Nephron progenitor cell (in vitro differentiated cells): ENCODE measurements around the gene P2RX4.

Experiments
- DNase-seq: peaks from one replicate; pipeline ENCODE4 v3.0.0; 2021
- H3K27ac Mint-ChIP-seq: 2 replicates; pipeline ENCODE4 v1.8.0; 2021; ENCODE audit warnings: mild to moderate bottlenecking, moderate library complexity, mixed read lengths
- H3K27me3 Mint-ChIP-seq: 2 replicates; pipeline ENCODE4 v1.8.0; 2021; ENCODE audit warnings: mild to moderate bottlenecking, low read depth, mixed read lengths; ENCODE audit not compliant: poor library complexity
- H3K36me3 Mint-ChIP-seq: 2 replicates; pipeline ENCODE4 v1.8.0; 2021; ENCODE audit warnings: low read depth, mixed read lengths
- H3K4me1 Mint-ChIP-seq: 2 replicates; pipeline ENCODE4 v1.8.0; 2021; ENCODE audit warnings: mixed read lengths
- H3K4me3 Mint-ChIP-seq: 2 replicates; pipeline ENCODE4 v1.8.0; 2021; ENCODE audit warnings: mild to moderate bottlenecking, moderate library complexity, mixed read lengths
- H3K9me3 Mint-ChIP-seq: 2 replicates; pipeline ENCODE4 v1.8.0; 2021; ENCODE audit warnings: mild to moderate bottlenecking, moderate library complexity, mixed read lengths
- TF ChIP-seq, protein P1 (sequence below): fragments of 200-600 bp; sonication (generic); IDR thresholded peaks from 2 replicates; pipeline ENCODE4 v1.5.0; 2021; ENCODE audit warnings: antibody characterized with exemption

The P2RX4 gene

DNA sequence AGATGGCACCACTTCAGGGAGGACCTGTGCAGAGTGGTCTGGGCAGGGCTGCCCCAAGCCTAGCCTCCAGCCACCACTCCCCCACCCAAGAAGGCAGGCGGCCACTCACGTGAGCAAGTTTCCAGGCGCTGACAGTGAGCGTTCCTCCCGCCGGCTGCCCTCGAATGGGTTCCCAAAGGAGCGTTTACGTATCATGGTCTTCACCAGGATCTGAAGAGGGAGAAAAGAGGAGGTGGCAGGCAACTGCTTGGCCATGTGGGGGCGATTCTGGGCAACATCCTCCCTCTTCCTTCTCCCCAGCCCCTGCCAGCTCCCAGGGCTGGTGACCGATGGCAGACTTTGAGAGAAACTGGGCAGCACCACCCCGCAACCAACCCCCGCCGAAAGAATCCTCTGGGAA is 35.1 kb downstream of the P2RX4 start:
- Mint-ChIP-seq H3K36me3 (peaks cover 36% of the 10 kb centered on the region), H3K27ac (peak overlapping the region; percentile 51), H3K9me3 (no peaks in the 10 kb centered on the region), H3K27me3 (no peaks in the 10 kb centered on the region), H3K4me1 (peaks cover 39% of the 10 kb centered on the region), H3K4me3 (no peak overlapping the region)
- TF ChIP-seq, protein P1, sequence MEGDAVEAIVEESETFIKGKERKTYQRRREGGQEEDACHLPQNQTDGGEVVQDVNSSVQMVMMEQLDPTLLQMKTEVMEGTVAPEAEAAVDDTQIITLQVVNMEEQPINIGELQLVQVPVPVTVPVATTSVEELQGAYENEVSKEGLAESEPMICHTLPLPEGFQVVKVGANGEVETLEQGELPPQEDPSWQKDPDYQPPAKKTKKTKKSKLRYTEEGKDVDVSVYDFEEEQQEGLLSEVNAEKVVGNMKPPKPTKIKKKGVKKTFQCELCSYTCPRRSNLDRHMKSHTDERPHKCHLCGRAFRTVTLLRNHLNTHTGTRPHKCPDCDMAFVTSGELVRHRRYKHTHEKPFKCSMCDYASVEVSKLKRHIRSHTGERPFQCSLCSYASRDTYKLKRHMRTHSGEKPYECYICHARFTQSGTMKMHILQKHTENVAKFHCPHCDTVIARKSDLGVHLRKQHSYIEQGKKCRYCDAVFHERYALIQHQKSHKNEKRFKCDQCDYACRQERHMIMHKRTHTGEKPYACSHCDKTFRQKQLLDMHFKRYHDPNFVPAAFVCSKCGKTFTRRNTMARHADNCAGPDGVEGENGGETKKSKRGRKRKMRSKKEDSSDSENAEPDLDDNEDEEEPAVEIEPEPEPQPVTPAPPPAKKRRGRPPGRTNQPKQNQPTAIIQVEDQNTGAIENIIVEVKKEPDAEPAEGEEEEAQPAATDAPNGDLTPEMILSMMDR, result no peak
- no peak for DNase-seq

DNA sequence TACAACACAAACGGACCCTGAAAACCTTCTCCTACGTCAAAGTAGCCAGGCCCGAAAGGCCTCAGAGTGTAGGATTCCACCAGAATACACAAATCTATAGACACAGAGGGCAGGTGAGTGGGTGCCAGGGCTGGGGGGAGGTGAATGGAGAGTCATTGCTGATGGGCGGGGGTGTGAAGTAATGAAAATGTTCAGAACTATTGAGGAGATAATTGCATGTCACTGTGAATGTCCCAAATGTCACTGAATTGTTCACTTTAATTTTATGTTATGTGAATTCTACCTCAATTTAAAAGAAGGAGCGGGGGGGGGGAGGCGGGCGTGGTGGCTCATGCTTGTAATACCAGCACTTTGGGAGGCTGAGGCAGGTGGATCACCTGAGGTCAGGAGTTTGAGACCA is 36.0 kb downstream of the P2RX4 start:
- no peak overlapping the region for H3K4me3 Mint-ChIP-seq
- DNase-seq, result no peak
- TF ChIP-seq, protein P1, result no peak
- H3K27ac Mint-ChIP-seq, result no peak overlapping the region
- H3K27me3 Mint-ChIP-seq, result no peaks in the 10 kb centered on the region
- peaks cover 37% of the 10 kb centered on the region for H3K36me3 Mint-ChIP-seq
- H3K9me3 Mint-ChIP-seq, result no peaks in the 10 kb centered on the region
- H3K4me1 Mint-ChIP-seq, result peaks cover 34% of the 10 kb centered on the region

DNA sequence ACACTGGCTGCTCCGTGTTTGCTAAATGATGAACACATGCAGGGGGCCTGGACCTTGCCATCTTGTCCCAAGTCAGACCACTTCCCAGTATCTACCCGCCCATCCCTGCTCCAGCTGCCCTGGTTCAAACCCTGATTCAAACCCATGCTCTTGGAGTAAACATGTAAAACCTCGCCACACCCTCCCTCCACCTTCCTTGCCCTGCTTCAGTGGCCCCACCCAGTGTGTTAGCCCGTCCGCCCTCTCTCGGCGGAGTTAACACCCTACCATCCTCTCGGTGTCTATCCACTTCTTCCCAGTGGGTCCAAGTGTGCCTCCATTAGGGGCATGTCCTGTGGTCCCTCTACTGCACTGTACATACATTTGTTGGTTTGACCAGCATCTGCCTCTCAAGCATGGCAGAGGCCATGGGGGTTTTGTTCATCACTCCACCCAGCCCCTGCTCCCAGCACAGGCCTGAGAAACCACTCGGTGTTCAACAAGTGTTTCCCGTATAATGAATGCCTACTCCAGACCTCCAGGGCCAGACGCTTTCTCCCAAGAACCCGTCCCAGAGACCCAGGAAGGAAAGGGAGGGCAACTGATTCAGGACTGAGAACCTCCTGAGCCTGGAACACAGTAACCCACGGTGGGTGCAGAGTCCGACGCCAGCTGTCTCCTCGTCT is 37.1 kb downstream of the P2RX4 start:
- H3K4me1 Mint-ChIP-seq, result peaks cover 23% of the 10 kb centered on the region
- TF ChIP-seq, protein P1, result no peak
- no peak overlapping the region for H3K4me3 Mint-ChIP-seq
- no peak for DNase-seq
- H3K27me3 Mint-ChIP-seq, result no peaks in the 10 kb centered on the region
- peak overlapping the region; percentile 74 for H3K27ac Mint-ChIP-seq
- H3K9me3 Mint-ChIP-seq, result no peaks in the 10 kb centered on the region
- peaks cover 40% of the 10 kb centered on the region for H3K36me3 Mint-ChIP-seq

DNA sequence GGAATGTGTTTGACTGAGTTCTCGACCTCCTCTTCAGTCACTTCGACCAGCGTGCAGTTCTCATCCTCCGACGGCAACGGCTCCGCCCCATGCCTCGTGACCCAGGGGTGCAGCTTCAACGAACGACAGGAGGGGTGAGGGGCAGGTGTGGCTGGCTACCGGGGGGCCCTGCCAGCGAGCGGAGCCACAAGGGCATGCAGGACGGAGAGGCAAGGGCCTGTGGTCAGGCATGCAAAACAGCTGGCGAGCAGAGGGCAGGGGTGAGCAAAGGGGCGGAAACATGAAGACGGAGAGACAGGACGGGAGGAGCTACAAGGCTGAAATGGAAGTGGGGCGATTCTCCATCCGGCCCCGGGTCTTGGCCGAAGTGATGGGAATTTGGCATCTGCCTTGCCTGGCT is 38.7 kb downstream of the P2RX4 start:
- H3K36me3 Mint-ChIP-seq, result peaks cover 50% of the 10 kb centered on the region
- peaks cover 22% of the 10 kb centered on the region for H3K4me1 Mint-ChIP-seq
- H3K27ac Mint-ChIP-seq, result no peak overlapping the region
- no peaks in the 10 kb centered on the region for H3K27me3 Mint-ChIP-seq
- no peak overlapping the region for H3K4me3 Mint-ChIP-seq
- no peaks in the 10 kb centered on the region for H3K9me3 Mint-ChIP-seq
- DNase-seq, result peak; percentile 27
- TF ChIP-seq, protein P1, result no peak

DNA sequence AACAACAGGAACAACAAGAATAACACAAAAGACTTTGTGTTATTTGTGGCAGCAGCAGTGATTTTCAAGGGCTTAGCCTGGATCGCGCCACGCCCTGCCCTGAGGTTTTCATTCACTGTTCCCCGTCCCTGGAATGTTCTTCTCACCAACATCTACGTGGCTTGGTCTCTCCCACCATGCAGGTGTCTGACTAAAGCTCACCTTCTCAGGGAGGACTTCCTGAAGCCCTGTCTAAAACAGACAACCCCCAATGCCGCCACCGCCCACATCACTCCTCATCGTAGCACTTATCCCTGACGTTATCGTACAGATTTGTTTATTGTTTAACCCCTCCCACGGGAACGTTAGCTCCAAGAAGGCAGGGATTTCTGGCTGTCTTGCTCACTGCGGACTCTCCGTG is 40.4 kb downstream of the P2RX4 start:
- H3K36me3 Mint-ChIP-seq, result peaks cover 62% of the 10 kb centered on the region

More for the DNA sequence above, 40.4 kb downstream of the P2RX4 start:
- TF ChIP-seq, protein P1, result no peak
- Mint-ChIP-seq H3K4me3 (no peak overlapping the region), H3K4me1 (peaks cover 23% of the 10 kb centered on the region), H3K27ac (no peak overlapping the region), H3K27me3 (no peaks in the 10 kb centered on the region), H3K9me3 (no peaks in the 10 kb centered on the region)
- no peak for DNase-seq
